ENCODE data around the gene PLOD3. TPM values are rescaled to one million over a fixed set of nuclear protein-coding genes. Genes with fewer than 3 reads are reported as not detected.
"Not testable (repeated sequence)": the region's sequence is repeated elsewhere in the genome, so short reads cannot be mapped to it uniquely, and the experiment has no call there.

PLOD3 gene
- 10 to 100 TPM; 45.7 to 47.1 TPM for total RNA-seq

GRCh38 chr7:101217388-101218235 is at the start of gene PLOD3, which contains the start of gene ZNHIT1:
PLOD3 (minus strand) TSS chr7:101217581; CDS start chr7:101217274, 307 bp downstream.
ZNHIT1 (plus strand) TSS chr7:101218165; CDS start chr7:101218196, 31 bp downstream.
- POLR2A ChIA-PET = interaction anchor here (0.6 to 2.1 kb wide), 7 partner anchors 18 to 143 kb away, joined by 3 to 19 read pairs (median 4); partner anchors contain the start of genes FIS1, TRIM56 and VGF
- CTCF ChIA-PET = interaction anchor here (0.5 to 5.4 kb wide), 13 partner anchors 12 to 330 kb away, joined by 3 to 36 read pairs (median 4); partner anchors contain the start of gene FIS1

- ChIA-PET CTCF (interaction anchor here (1.5 to 1.7 kb wide), 2 partner anchors 22 to 74 kb away, joined by 3 to 4 read pairs; no protein-coding TSS in a partner anchor), POLR2A (no interaction called here)
Measured at GRCh38 chr7:101265622-101266516, 48.5 kb upstream of the PLOD3 start.

GRCh38 chr7:101264102-101264706 is 46.8 kb upstream of the PLOD3 start:
- CTCF ChIA-PET = interaction anchor here (1.5 kb wide), 1 partner anchor 72 kb away, joined by 4 read pairs; no protein-coding TSS in a partner anchor
- POLR2A ChIA-PET = not testable (repeated sequence)

- ChIA-PET POLR2A (no interaction called here), CTCF (interaction anchor here (0.7 to 1.2 kb wide), 2 partner anchors 12 to 16 kb away, joined by 3 read pairs; no protein-coding TSS in a partner anchor)
Measured at GRCh38 chr7:101258243-101258731, 40.9 kb upstream of the PLOD3 start.

- ChIA-PET POLR2A (no interaction called here), CTCF (interaction anchor here (0.8 to 1.8 kb wide), 2 partner anchors 12 to 60 kb away, joined by 3 to 8 read pairs; no protein-coding TSS in a partner anchor)
Measured at GRCh38 chr7:101255796-101256195, 38.4 kb upstream of the PLOD3 start.

GRCh38 chr7:101253199-101253598 is 35.8 kb upstream of the PLOD3 start:
- ChIA-PET POLR2A (interaction anchor here (0.5 kb wide), 1 partner anchor 153 kb away, joined by 4 read pairs; no protein-coding TSS in a partner anchor), CTCF (interaction anchor here (1.7 kb wide), 1 partner anchor 35 kb away, joined by 8 read pairs; the partner anchor contains the start of genes PLOD3 and ZNHIT1)

- ChIA-PET CTCF (interaction anchor here (0.6 to 1.7 kb wide), 6 partner anchors 8 to 375 kb away, joined by 3 to 8 read pairs (median 3); partner anchors contain the start of genes PLOD3 and ZNHIT1), POLR2A (interaction anchor here (0.6 to 1.6 kb wide), 4 partner anchors 11 to 363 kb away, joined by 3 to 9 read pairs (median 8); partner anchors contain the start of genes PLOD3 and ZNHIT1)
Measured at GRCh38 chr7:101251871-101252659, 34.7 kb upstream of the PLOD3 start.

- ChIA-PET CTCF (interaction anchor here (1.4 kb wide), 2 partner anchors 32 to 65 kb away, joined by 3 read pairs; no protein-coding TSS in a partner anchor), POLR2A (interaction anchor here (1.3 kb wide), 1 partner anchor 16 kb away, joined by 8 read pairs; no protein-coding TSS in a partner anchor)
Measured at GRCh38 chr7:101250324-101250723, 32.9 kb upstream of the PLOD3 start.

- CTCF ChIA-PET = interaction anchor here (0.5 kb wide), 1 partner anchor 190 kb away, joined by 3 read pairs; no protein-coding TSS in a partner anchor
- POLR2A ChIA-PET = no interaction called here
Measured at GRCh38 chr7:101248276-101248675, 30.9 kb upstream of the PLOD3 start.

GRCh38 chr7:101245147-101245668 is 27.8 kb upstream of the PLOD3 start:
- ChIA-PET CTCF (interaction anchor here (1.1 to 4.6 kb wide), 7 partner anchors 10 to 104 kb away, joined by 3 to 36 read pairs (median 7); partner anchors contain the start of genes PLOD3 and ZNHIT1), POLR2A (interaction anchor here (0.9 to 2.1 kb wide), 3 partner anchors 27 to 160 kb away, joined by 3 to 19 read pairs (median 4); partner anchors contain the start of genes PLOD3, TRIM56 and ZNHIT1)

GRCh38 chr7:101244375-101245146 is 27.2 kb upstream of the PLOD3 start, which contains the start of gene FIS1:
FIS1 (minus strand) TSS chr7:101245081; CDS start chr7:101245004, 77 bp downstream.
- ChIA-PET POLR2A (interaction anchor here (0.7 to 2.1 kb wide), 4 partner anchors 27 to 355 kb away, joined by 3 to 19 read pairs (median 4); partner anchors contain the start of genes PLOD3, TRIM56, UFSP1 and ZNHIT1), CTCF (interaction anchor here (0.5 to 4.6 kb wide), 13 partner anchors 8 to 104 kb away, joined by 3 to 36 read pairs (median 4); partner anchors contain the start of genes PLOD3 and ZNHIT1)

GRCh38 chr7:101243646-101244374 is 26.4 kb upstream of the PLOD3 start:
- CTCF ChIA-PET = interaction anchor here (0.5 to 4.6 kb wide), 18 partner anchors 8 to 431 kb away, joined by 3 to 36 read pairs (median 3); partner anchors contain the start of genes PLOD3 and ZNHIT1
- POLR2A ChIA-PET = interaction anchor here (0.7 to 2.1 kb wide), 2 partner anchors 26 to 354 kb away, joined by 3 to 19 read pairs; partner anchors contain the start of genes PLOD3, UFSP1 and ZNHIT1

GRCh38 chr7:101241443-101242349 is 24.3 kb upstream of the PLOD3 start:
- CTCF ChIA-PET = interaction anchor here (0.7 kb wide), 1 partner anchor 215 kb away, joined by 3 read pairs; no protein-coding TSS in a partner anchor
- POLR2A ChIA-PET = interaction anchor here (0.6 kb wide), 2 partner anchors 10 to 32 kb away, joined by 3 to 9 read pairs; no protein-coding TSS in a partner anchor

- ChIA-PET CTCF (no interaction called here), POLR2A (interaction anchor here (0.6 kb wide), 2 partner anchors 11 to 31 kb away, joined by 3 to 9 read pairs; no protein-coding TSS in a partner anchor)
Measured at GRCh38 chr7:101241015-101241363, 23.6 kb upstream of the PLOD3 start.

Measured in activated CD8-positive, alpha-beta memory T cell treated with anti-CD3 and anti-CD28 coated beads for 36 hours (primary cell).